HG02840 (cell line): ENCODE results near the gene MS4A6E.
A peak's percentile ranks its signal among the peaks of the same experiment; 100 is the strongest.
"Not testable (repeated sequence)": the region's sequence is repeated elsewhere in the genome, so short reads cannot be mapped to it uniquely, and the experiment has no call there.

Experiments used
- ATAC-seq: cut with Tn5 transposase; IDR thresholded peaks from one replicate; pipeline ENCODE4 v1.9.1; 2021; ENCODE audit warnings: mild to moderate bottlenecking, moderate library complexity, moderate number of reproducible peaks; ENCODE audit not compliant: unreplicated experiment, low FRiP score

The MS4A6E gene

GRCh38 chr11:60334005-60334620 is 7.1 kb downstream of the MS4A6E start:
- ATAC-seq, result peak; percentile 64

- ATAC-seq, result no peak
Observed at GRCh38 chr11:60336767-60337391, 9.8 kb downstream of the MS4A6E start.

GRCh38 chr11:60338053-60338452 is 11.0 kb downstream of the MS4A6E start:
- ATAC-seq, result no peak

DNA sequence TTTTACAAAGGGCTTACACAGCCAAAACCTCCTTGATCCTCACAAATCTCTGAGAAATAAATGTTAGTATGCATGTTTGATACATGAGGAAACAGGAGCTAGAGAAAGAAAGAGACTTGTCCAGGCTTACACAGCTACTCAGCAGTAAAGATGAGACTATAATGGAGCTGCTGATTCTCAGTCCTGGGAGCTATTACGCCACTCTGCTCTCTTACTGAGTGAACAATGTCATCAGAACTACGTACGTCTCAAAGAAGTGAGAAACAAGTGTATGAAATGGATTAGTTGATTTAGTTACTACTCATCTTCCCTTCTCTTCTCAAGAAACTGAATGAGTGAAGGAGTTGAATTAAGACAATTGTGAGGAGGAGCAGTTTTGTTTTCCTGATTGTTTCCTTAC is 12.3 kb downstream of the MS4A6E start:
- ATAC-seq, result no peak

- ATAC-seq, result no peak
Observed at GRCh38 chr11:60343094-60343704, 16.1 kb downstream of the MS4A6E start.

DNA sequence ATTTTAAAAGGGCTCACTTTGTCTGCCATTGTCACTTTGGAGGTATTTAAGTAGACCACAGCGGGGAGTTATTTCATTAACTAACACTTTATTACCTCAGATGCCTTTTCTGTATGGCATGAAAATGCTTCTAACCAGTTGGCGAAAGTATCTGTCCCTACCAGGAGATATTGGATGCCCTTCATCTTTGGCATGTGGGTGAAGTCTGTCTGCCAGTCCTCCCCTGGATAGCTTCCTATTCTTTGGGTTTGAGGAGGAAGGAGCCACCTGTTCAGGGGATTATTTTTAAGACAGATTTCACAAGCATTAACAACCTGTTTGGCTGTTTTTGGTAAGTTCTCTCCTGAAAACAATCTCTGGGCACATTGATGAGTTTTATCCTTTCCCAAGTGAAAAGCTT is 17.1 kb downstream of the MS4A6E start:
- ATAC-seq, result no peak

- ATAC-seq, result no peak
Observed at GRCh38 chr11:60345489-60345888, 18.4 kb downstream of the MS4A6E start.

DNA sequence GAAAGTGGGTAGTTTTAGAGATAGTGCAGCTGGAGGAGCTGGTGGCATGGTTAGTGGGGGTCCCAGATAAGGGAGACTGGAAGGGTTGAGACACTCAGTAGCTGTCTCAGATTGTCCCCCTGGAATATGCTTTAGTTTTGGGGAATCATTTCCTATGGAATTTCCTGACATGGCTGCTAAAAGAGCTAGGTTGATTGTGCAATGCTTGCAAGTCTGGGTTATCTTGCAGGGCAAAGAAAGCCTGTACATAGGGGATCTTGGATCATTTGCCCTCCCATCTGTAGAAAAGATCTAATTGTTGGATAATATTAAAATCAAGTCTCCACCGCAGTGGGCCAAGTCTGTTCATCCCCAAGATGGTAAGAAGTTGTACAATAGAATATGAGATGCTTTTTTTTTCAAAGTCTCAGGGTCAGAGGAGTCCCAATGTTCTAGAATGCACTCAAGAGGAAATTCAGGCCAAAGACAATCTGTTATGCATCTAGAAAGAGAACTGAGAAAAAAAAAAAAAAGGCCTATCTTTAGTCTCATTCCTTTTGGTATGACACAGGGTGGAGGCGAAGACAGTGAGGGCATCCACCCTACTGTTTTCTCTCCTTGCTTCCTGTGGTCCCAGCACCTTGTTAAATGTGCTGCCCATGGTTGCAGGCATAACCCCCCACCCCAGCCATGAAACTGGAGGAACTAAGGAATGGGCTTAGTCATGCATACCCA is 20.2 kb downstream of the MS4A6E start:
- no peak for ATAC-seq

- ATAC-seq, result no peak
Observed at GRCh38 chr11:60348116-60348515, 21.1 kb downstream of the MS4A6E start.

- ATAC-seq, result no peak
Observed at GRCh38 chr11:60349990-60350389, 22.9 kb downstream of the MS4A6E start.

GRCh38 chr11:60357771-60358170 is 30.7 kb downstream of the MS4A6E start:
- ATAC-seq, result no peak

- ATAC-seq, result no peak
Observed at GRCh38 chr11:60360621-60361020, 33.6 kb downstream of the MS4A6E start.

- no peak for ATAC-seq
Observed at GRCh38 chr11:60362241-60362640, 35.2 kb downstream of the MS4A6E start.

DNA sequence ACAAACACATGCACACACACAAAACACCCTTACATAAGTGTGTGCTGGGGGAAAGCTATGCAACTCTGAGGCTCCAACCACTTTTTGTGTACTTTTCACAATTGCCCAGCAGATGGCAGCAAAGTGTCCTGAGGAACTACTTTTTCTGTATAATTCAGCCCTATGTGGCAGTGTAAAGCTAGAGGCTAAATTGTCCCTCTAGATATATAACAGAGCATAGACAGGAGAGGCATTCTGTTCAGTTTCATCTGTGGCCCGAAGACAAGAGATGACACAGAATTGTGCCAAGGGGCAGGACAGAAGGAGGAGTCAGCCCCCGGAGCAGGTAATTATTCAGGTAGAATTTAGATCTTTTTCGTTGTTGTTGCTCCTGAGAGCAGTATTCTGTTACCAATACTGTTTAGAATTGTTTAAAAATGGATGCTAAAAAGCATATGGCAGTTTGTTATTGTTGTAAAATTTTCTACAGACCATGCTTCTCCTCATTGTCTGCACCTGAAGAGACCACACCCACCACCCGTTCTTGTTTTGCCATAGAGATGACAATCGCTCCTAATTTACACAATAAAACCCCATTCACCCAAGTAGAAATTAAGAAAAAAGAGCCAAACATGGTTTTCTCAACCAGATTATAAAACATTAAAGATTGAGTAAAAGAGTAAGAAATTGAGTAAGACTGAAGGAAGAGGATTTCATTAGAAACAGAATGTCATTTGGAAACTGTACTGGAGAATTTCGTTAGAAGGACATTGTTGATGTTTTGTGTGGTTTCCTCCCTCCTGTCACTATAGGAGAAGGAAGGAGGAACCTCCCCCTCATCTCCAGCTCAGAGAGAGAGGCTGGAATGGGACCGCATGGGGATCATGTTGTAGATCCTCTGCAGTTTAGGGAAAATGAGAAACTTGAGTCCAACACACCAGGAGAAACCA is 36.8 kb downstream of the MS4A6E start:
- no peak for ATAC-seq

- not testable (repeated sequence) for ATAC-seq
Observed at GRCh38 chr11:60366262-60366904, 39.3 kb downstream of the MS4A6E start.

GRCh38 chr11:60367009-60367408 is 40.0 kb downstream of the MS4A6E start:
- ATAC-seq, result peak; percentile 92

DNA sequence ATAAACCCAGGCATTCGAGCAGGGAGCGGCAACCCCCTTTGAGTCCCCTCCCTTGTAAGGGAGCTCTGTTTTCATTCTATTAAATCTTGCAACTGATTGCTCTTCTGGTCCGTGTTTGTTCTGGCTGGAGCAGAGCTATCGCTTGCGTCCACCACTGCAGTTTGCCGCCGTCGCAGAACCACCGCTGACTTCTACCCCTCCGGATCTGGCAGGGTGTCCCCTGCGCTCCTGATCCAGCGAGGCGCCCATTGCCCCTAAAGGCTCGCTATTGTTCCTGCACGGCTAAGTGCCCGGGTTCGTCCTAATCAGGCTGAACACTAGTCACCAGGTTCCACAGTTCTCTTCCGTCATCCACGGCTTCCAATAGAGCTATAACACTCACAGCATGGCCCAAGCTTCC is 40.8 kb downstream of the MS4A6E start:
- ATAC-seq, result no peak

DNA sequence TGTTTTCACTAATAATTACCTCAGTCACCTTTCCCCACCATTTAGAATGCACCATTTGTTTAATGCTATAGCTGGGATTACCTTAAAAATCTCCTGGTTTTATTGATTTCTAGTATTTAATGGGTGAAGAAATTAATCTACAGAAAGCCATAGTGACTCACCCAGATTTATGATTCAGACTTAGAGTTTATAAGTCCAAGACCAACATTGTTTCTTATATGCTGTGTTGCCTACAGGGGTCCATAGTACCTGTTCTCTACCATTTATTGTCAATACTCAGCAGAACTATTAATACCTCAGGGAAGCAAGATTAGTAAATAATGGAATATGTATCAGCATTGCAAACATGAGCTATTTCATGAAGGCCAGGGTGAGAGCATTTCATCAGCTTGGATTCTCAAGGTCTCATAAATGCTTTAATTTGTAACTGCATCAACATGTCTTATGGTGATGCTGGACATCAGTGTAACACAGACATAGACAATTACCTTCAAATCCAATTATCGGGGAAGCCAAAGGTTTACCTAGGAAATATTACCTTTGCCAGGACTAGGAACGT is 43.3 kb downstream of the MS4A6E start:
- no peak for ATAC-seq

- ATAC-seq, result no peak
Observed at GRCh38 chr11:60370811-60371298, 43.8 kb downstream of the MS4A6E start.
